ENCODE measurements around the gene PSORS1C2. TPM values are rescaled to one million over a fixed set of nuclear protein-coding genes. Genes with fewer than 3 reads are reported as not detected.

The PSORS1C2 gene
- total RNA-seq, 1 experiment from 2014 or later = not detected

GRCh38 chr6:31156641-31157040 lies 17.8 kb upstream of the PSORS1C2 start:
- no TSS peak for BruUV-seq (replicated peaks)
- no peak for DNase-seq (ENCODE audit: unreplicated experiment)
- intact Hi-C loops (cut with micrococcal nuclease) = no loop called here
- H3K9me3 Mint-ChIP-seq (ENCODE audit: unreplicated experiment) = no peaks in the 10 kb centered on the region
- ChIA-PET CTCF (interaction anchor here (2.5 kb wide), 1 partner anchor 18 kb away, joined by 14 read pairs; the partner anchor contains the start of gene PSORS1C2), POLR2A (interaction anchor here (0.9 to 1.6 kb wide), 2 partner anchors 10 to 41 kb away, joined by 4 to 5 read pairs; no protein-coding TSS in a partner anchor)
- peaks cover 22% of the 10 kb centered on the region for H3K4me1 Mint-ChIP-seq (ENCODE audit: insufficient read depth, unreplicated experiment)
- H3K27me3 Mint-ChIP-seq (ENCODE audit: insufficient read depth, unreplicated experiment) = no peaks in the 10 kb centered on the region
- TF ChIP-seq, protein P1, sequence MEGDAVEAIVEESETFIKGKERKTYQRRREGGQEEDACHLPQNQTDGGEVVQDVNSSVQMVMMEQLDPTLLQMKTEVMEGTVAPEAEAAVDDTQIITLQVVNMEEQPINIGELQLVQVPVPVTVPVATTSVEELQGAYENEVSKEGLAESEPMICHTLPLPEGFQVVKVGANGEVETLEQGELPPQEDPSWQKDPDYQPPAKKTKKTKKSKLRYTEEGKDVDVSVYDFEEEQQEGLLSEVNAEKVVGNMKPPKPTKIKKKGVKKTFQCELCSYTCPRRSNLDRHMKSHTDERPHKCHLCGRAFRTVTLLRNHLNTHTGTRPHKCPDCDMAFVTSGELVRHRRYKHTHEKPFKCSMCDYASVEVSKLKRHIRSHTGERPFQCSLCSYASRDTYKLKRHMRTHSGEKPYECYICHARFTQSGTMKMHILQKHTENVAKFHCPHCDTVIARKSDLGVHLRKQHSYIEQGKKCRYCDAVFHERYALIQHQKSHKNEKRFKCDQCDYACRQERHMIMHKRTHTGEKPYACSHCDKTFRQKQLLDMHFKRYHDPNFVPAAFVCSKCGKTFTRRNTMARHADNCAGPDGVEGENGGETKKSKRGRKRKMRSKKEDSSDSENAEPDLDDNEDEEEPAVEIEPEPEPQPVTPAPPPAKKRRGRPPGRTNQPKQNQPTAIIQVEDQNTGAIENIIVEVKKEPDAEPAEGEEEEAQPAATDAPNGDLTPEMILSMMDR (IDR thresholded peaks at IDR 0.05; ENCODE audit: unreplicated experiment) = no peak
- peaks cover 15% of the 10 kb centered on the region for H3K36me3 Mint-ChIP-seq (ENCODE audit: insufficient read depth, unreplicated experiment)
- H3K27ac Mint-ChIP-seq (ENCODE audit: low read depth, unreplicated experiment) = no peak overlapping the region
- H3K4me3 Mint-ChIP-seq (ENCODE audit: unreplicated experiment) = peak overlapping the region; percentile 35

DNA sequence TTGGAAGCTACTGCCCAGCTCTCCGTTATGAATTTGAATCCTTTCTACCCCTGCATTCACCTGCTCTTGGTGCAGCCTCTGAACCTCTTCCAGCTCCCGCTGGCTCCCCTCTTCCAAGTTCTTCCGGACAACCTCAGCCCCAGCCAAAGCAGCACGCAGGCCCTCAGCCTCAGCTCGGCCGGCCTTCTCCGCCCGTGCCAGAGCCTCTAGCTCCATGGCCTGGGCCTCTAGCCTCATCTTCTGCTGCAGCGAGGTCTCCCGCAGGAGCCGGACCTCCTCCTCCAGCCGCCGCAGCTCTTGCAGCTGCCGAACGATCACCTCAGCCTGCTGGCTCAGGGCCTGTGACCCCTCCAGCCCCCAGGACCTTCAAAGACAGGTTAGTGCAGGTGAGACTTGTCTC lies 15.6 kb upstream of the PSORS1C2 start:
- Mint-ChIP-seq H3K4me1 (ENCODE audit: insufficient read depth, unreplicated experiment) (peaks cover 16% of the 10 kb centered on the region), H3K27me3 (ENCODE audit: insufficient read depth, unreplicated experiment) (no peaks in the 10 kb centered on the region), H3K27ac (ENCODE audit: low read depth, unreplicated experiment) (no peak overlapping the region), H3K4me3 (ENCODE audit: unreplicated experiment) (no peak overlapping the region), H3K9me3 (ENCODE audit: unreplicated experiment) (no peaks in the 10 kb centered on the region), H3K36me3 (ENCODE audit: insufficient read depth, unreplicated experiment) (peaks cover 15% of the 10 kb centered on the region)
- ChIA-PET POLR2A (no interaction called here), CTCF (no interaction called here)
- no peak for DNase-seq (ENCODE audit: unreplicated experiment)
- intact Hi-C loops (cut with micrococcal nuclease) = no loop called here
- no TSS peak for BruUV-seq (replicated peaks)
- TF ChIP-seq, protein P1 (IDR thresholded peaks at IDR 0.05; ENCODE audit: unreplicated experiment) = no peak

GRCh38 chr6:31152781-31153180 lies 13.9 kb upstream of the PSORS1C2 start:
- Mint-ChIP-seq H3K27ac (ENCODE audit: low read depth, unreplicated experiment) (no peak overlapping the region), H3K36me3 (ENCODE audit: insufficient read depth, unreplicated experiment) (peaks cover 8% of the 10 kb centered on the region), H3K27me3 (ENCODE audit: insufficient read depth, unreplicated experiment) (no peaks in the 10 kb centered on the region), H3K4me1 (ENCODE audit: insufficient read depth, unreplicated experiment) (peaks cover 4% of the 10 kb centered on the region), H3K9me3 (ENCODE audit: unreplicated experiment) (no peaks in the 10 kb centered on the region), H3K4me3 (ENCODE audit: unreplicated experiment) (no peak overlapping the region)
- intact Hi-C loops (cut with micrococcal nuclease) = no loop called here
- CTCF ChIA-PET = interaction anchor here (0.7 to 1.1 kb wide), 3 partner anchors 24 to 214 kb away, joined by 3 to 4 read pairs (median 3); no protein-coding TSS in a partner anchor
- no TSS peak for BruUV-seq (replicated peaks)
- no peak for DNase-seq (ENCODE audit: unreplicated experiment)
- TF ChIP-seq, protein P1 (IDR thresholded peaks at IDR 0.05; ENCODE audit: unreplicated experiment) = no peak
- POLR2A ChIA-PET = interaction anchor here (1.0 kb wide), 1 partner anchor 9 kb away, joined by 3 read pairs; no protein-coding TSS in a partner anchor

DNA sequence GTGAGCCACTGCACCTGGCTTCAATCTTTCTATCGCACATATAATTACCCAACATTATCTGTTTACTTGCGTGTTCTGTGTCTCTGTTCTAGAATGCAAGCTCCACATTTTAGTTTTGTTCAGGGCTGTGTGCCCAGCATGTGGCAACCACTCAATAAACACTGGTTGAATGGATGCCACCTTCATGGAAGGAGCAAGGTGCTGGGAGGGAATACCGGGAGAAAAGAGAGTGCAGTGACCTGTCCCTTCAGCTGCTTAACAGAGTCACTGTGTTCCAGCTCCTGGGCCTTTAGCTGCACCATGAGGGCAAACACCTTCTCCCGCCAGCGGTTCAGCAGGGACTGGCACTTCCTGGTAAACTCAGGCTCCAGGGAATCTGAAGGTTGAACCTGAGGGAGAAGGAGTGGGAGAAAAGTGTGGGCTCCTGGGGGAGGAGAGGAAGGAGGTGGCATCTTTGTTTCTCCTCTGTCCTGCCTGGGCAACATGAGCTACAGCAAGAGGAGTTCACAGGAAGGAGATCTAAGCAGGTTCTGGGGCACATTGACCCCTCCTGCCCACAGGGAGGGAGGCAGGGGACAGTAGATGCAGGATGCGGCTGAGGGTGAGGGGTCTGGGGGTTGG lies 11.1 kb upstream of the PSORS1C2 start:
- TF ChIP-seq, protein P1 (IDR thresholded peaks at IDR 0.05; ENCODE audit: unreplicated experiment) = no peak
- CTCF ChIA-PET = interaction anchor here (1.0 kb wide), 1 partner anchor 13 kb away, joined by 3 read pairs; no protein-coding TSS in a partner anchor
- no TSS peak for BruUV-seq (replicated peaks)

More for the DNA sequence above, 11.1 kb upstream of the PSORS1C2 start:
- POLR2A ChIA-PET = no interaction called here
- no peaks in the 10 kb centered on the region for H3K27me3 Mint-ChIP-seq (ENCODE audit: insufficient read depth, unreplicated experiment)
- no peaks in the 10 kb centered on the region for H3K4me1 Mint-ChIP-seq (ENCODE audit: insufficient read depth, unreplicated experiment)
- H3K27ac Mint-ChIP-seq (ENCODE audit: low read depth, unreplicated experiment) = no peak overlapping the region
- no peak overlapping the region for H3K4me3 Mint-ChIP-seq (ENCODE audit: unreplicated experiment)
- H3K9me3 Mint-ChIP-seq (ENCODE audit: unreplicated experiment) = no peaks in the 10 kb centered on the region
- no peak for DNase-seq (ENCODE audit: unreplicated experiment)
- peaks cover 10% of the 10 kb centered on the region for H3K36me3 Mint-ChIP-seq (ENCODE audit: insufficient read depth, unreplicated experiment)
- intact Hi-C loops (cut with micrococcal nuclease) = no loop called here

Data from MCF 10A (cell line).